SU-DHL-6 (cell line): ENCODE measurements around the gene EFCAB9.

ENCODE experiments used
- EZH2phosphoT487 ChIP-seq: fragments of 200-600 bp; sonication (generic), shearing (Covaris generic); conservative IDR thresholded peaks from 2 replicates; pipeline ENCODE4 v1.6.1; 2018; ENCODE audit warnings: mild to moderate bottlenecking, antibody characterized with exemption, low read length, moderate library complexity, mixed read lengths
- TF ChIP-seq, protein P1 (sequence below): fragments of 200-600 bp; sonication (generic); IDR thresholded peaks from one replicate; pipeline ENCODE4 v1.5.1; 2017; ENCODE audit warnings: antibody characterized with exemption, mild to moderate bottlenecking, low read length, moderate library complexity; ENCODE audit not compliant: insufficient read depth, poor library complexity, severe bottlenecking

DNA sequence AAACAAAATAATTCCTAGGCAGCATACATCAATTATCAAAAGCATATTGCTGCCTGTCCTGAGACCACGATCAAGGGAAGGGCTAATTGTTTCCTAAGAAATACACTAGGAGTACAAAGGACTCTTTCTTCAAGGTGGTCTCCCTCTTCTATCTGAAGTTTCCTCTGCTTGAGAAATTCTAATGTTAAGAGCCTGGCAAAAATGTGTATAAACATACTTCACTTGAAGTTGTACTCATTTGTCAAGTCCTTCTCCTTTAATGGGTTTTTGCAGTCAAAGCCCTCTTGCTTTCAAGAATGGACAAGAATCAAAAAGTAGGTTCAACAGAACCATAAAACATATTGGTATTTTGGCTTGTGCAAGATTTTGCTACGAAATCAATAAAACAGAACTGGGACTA is 58.5 kb downstream of the EFCAB9 start:
- TF ChIP-seq, protein P1, sequence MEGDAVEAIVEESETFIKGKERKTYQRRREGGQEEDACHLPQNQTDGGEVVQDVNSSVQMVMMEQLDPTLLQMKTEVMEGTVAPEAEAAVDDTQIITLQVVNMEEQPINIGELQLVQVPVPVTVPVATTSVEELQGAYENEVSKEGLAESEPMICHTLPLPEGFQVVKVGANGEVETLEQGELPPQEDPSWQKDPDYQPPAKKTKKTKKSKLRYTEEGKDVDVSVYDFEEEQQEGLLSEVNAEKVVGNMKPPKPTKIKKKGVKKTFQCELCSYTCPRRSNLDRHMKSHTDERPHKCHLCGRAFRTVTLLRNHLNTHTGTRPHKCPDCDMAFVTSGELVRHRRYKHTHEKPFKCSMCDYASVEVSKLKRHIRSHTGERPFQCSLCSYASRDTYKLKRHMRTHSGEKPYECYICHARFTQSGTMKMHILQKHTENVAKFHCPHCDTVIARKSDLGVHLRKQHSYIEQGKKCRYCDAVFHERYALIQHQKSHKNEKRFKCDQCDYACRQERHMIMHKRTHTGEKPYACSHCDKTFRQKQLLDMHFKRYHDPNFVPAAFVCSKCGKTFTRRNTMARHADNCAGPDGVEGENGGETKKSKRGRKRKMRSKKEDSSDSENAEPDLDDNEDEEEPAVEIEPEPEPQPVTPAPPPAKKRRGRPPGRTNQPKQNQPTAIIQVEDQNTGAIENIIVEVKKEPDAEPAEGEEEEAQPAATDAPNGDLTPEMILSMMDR: no peak
- TF ChIP-seq EZH2phosphoT487: no peak
